ENCODE measurements around the gene MPZ. TPM values are rescaled to one million over a fixed set of nuclear protein-coding genes. Genes with fewer than 3 reads are reported as not detected.
A peak's percentile ranks its signal among the peaks of the same experiment; 100 is the strongest.
"Not testable (repeated sequence)": the region's sequence is repeated elsewhere in the genome, so short reads cannot be mapped to it uniquely, and the experiment has no call there.

MPZ gene
- total RNA-seq, 1 donor from 2014 or later: 4.4 TPM

DNA sequence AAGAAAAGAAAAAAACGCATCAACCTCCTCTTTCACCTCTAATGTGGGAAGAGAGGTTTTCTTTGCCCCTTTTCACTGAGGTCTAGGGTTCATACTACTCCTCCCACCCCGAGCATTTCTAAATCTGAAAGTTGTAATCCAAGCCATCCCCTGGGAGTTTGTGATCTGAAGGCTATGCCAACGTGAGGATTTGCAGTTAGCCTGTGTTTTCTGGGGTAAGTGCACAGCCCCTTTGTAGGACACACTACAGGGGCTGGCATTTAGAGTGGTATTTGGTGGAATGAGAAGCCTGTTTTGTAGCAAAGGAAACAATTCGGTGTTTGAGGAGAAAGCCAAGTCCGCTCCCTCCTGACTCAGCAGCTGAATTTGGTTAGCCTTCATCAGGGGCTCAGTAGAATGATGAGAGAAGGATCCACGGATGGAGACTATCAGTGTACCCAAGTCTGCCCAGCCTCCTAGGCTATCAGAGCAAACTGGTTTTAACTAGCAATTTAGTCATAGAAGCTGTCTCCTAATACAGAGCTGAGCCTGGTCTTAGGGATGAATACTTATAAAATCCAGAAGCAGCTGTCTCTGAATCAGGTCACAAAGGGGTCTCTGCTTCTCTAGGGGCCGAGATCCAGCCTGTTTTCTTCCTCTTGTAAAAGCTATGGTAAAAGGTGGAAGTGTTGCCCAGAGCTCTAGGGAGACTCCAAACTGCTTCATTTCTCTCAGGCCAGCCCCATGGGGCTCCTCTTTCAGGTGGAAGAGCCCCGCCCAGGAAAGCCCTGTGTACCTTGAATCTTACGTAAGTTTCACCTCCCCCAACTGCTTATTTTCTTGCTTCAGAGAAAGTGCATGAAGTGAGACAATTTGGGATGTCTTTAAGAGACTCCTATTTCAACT lies 49.1 kb downstream of the MPZ start:
- intact Hi-C loops (cut with DNase I): no loop called here
- DNase-seq (ENCODE audit: missing footprints) (no peak), ATAC-seq (no peak)

- DNase-seq (ENCODE audit: missing footprints): no peak
- intact Hi-C loops (cut with DNase I): no loop called here
- ATAC-seq: no peak
Measured at GRCh38 chr1:161259765-161260164, 50.0 kb downstream of the MPZ start.

DNA sequence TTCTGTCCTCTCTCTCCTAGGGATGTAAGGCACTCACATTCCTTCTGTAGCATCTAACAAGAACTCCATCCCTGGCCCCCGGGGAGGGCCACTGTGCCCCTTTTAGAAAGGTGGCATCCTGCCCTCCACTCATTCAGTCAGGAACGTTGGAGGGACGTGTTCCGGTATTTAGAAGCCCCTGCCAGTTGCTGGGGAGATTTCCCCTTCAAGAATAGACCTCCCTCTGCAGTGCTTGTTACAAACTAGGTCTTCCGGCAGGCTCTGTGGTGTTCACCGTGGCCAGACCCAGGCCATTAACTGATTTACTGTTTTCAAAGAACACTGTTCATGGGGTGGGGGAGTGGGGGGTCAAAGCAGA lies 50.4 kb downstream of the MPZ start:
- DNase-seq (ENCODE audit: missing footprints) (no peak), ATAC-seq (no peak)
- intact Hi-C loops (cut with DNase I): no loop called here

DNA sequence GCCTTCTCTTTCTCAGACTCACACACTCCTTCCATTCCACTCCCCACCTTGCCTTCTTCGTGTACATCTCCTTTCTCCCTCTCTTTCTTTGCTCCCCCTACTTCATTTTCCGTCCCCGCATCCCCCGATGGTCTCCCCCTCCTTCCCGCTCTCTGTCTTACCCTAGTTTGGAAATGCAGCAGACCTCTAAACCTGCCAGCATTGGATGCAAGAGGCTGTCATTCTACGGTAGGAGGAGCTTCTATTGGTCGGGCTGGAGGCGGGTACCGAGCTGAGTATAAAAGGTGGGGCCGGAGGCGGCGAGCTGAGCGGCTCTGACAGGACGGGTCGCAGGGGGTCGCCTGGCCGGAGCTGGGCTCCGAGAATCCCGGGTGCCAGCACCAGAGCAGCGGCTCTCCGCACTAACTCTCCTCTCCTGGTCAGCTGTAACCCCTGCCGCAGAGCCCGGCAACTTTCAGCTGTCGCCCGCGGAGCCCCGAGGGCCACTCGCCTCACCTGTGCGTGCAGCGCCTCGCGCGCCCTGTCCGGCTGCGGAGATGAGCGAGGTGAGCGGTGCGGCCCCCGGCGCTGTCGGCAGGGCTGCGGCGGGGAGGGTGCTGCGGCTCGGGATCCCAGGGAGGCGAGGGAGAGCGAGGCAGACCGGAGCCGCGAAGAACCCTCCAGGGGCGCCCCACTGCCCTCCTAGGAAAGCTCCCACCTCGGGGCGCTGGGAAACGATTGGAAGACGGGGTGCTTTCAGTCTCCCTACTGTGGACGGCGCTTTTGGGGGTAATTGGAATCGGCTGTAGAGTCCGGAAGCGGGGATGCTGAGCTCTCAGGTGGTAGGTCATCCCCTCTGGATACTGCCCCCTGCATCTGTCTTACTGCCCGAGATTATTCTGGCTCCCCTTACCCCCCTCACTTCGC lies 51.1 kb downstream of the MPZ start, which contains the start of gene PCP4L1:
TSS of gene PCP4L1 (plus strand) at position 307 of the 906 bp plus-strand sequence. CDS start at position 537, 230 bp downstream.
- ATAC-seq: peak; percentile 48
- intact Hi-C loops (cut with DNase I): no loop called here
- DNase-seq (ENCODE audit: missing footprints): no peak

GRCh38 chr1:161257109-161257508 lies 52.7 kb downstream of the MPZ start:
- DNase-seq (ENCODE audit: missing footprints); ATAC-seq; intact Hi-C loops (cut with DNase I): not testable (repeated sequence)

DNA sequence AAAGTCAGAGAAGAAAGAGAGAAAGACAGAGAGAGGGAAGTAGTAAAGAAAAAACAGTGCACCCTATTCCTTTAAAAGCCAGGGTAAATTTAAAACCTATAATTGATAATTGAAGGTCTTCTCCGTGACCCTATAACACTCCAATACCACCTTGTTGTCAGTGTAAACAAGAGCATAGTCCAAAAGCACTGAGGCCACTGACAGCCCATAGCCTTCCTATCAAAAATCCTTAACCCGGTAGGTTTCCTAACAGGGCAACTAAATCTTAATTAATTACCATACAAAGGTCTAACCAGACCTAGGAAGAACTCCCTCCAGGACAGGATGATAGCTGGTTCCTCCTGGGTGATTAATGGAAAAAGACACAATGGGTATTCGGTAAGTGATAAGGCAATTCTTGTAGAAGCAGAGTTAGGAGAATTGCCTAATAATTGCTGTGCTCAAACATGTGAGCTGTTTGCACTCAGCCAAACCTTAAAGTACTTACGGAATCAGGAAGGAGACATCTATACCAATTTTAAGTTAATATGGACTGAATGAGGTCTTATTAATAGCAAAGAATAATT lies 53.7 kb downstream of the MPZ start:
- ATAC-seq; intact Hi-C loops (cut with DNase I); DNase-seq (ENCODE audit: missing footprints): not testable (repeated sequence)

DNA sequence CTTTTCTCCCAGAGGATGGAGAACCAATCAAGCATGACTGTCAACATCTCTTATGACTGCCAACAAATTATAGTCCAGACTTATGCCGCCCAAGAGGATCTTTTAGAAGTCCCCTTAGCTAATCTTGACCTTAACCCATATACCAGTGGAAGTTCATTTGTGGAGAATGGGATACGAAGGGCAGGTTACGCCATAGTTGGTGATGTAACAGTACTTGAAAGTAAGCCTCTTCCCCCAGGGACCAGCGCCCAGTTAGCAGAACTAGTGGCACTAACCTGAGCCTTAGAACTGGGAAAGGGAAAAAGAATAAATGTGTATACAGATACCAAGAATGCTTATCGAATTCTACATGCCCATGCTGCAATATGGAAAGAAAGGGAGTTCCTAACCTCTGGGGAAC lies 54.5 kb downstream of the MPZ start:
- intact Hi-C loops (cut with DNase I); ATAC-seq; DNase-seq (ENCODE audit: missing footprints): not testable (repeated sequence)

Other genes starting within 250 kb of the MPZ start
- gene ARHGAP30, start 240.1 kb downstream of the MPZ start, total RNA-seq: 3.7 TPM
- not detected for gene NECTIN4, start 220.4 kb downstream of the MPZ start, total RNA-seq
- gene KLHDC9, start 211.6 kb downstream of the MPZ start, total RNA-seq: 6.5 TPM
- 62.8 TPM for gene PFDN2, start 191.9 kb downstream of the MPZ start, total RNA-seq
- 36.5 TPM for gene NIT1, start 191.9 kb downstream of the MPZ start, total RNA-seq
- 29.2 TPM for gene DEDD, start 177.3 kb downstream of the MPZ start, total RNA-seq
- gene UFC1, start 156.0 kb downstream of the MPZ start, total RNA-seq: 82.8 TPM
- gene USP21, start 150.5 kb downstream of the MPZ start, total RNA-seq: 19.5 TPM
- gene PPOX, start 143.5 kb downstream of the MPZ start, total RNA-seq: 13.5 TPM
- 20.9 TPM for gene B4GALT3, start 132.5 kb downstream of the MPZ start, total RNA-seq
- 13.0 TPM for gene ADAMTS4, start 110.9 kb downstream of the MPZ start, total RNA-seq
- 334 TPM for gene NDUFS2, start 107.6 kb downstream of the MPZ start, total RNA-seq
- gene FCER1G, start 94.7 kb downstream of the MPZ start, total RNA-seq: 38.3 TPM
- gene APOA2, start 86.3 kb downstream of the MPZ start, total RNA-seq: not detected
- 39.1 TPM for gene TOMM40L, start 83.9 kb downstream of the MPZ start, total RNA-seq
- not detected for gene NR1I3, start 71.8 kb downstream of the MPZ start, total RNA-seq
- 0.60 TPM for gene PCP4L1, start 51.2 kb downstream of the MPZ start, total RNA-seq
- gene SDHC, start 4.4 kb upstream of the MPZ start, total RNA-seq: 407 TPM
- not detected for gene CFAP126, start 57.9 kb upstream of the MPZ start, total RNA-seq
- gene FCGR2A, start 195.5 kb upstream of the MPZ start, total RNA-seq: 22.1 TPM
- gene HSPA6, start 214.6 kb upstream of the MPZ start, total RNA-seq: 1.1 TPM
- 31.4 TPM for gene FCGR3A, start 239.8 kb upstream of the MPZ start, total RNA-seq

Measured in Right ventricle myocardium inferior (tissue), 1 donor.